T-helper 17 cell (primary cell): Measurements from ENCODE around the gene PFKFB3. TPM values are rescaled to one million over a fixed set of nuclear protein-coding genes. Genes with fewer than 3 reads are reported as not detected.

Experiments
- ATAC-seq: fragments of 150-1000 bp; cut with Tn5 transposase; 2 replicates; pipeline ENCODE4 v1.10.0; 2021; ENCODE audit warnings: mild to moderate bottlenecking, moderate library complexity
- DNase-seq, 3 donors: peaks; one replicate each; pipeline versions ENCODE4 v3.0.0 to v3.0.0-alpha.2; 2020 to 2021
- H3K9me3 ChIP-seq: one replicate; pipeline ENCODE4 v1.7.0; 2013; ENCODE audit warnings: low read length, mild to moderate bottlenecking; ENCODE audit not compliant: control insufficient read depth, poor library complexity, severe bottlenecking
- H3K27ac Mint-ChIP-seq: one replicate; pipeline ENCODE4 v1.8.0; 2022; ENCODE audit warnings: mild to moderate bottlenecking, moderate library complexity, mixed read lengths
- H3K27me3 Mint-ChIP-seq: one replicate; pipeline ENCODE4 v1.8.0; 2022; ENCODE audit warnings: mixed read lengths
- H3K36me3 Mint-ChIP-seq: one replicate; pipeline ENCODE4 v1.8.0; 2022; ENCODE audit warnings: low read depth, mixed read lengths
- H3K4me1 Mint-ChIP-seq: one replicate; pipeline ENCODE4 v1.8.0; 2022; ENCODE audit warnings: mild to moderate bottlenecking, mixed read lengths
- H3K4me3 Mint-ChIP-seq: one replicate; pipeline ENCODE4 v1.8.0; 2022; ENCODE audit warnings: mild to moderate bottlenecking, moderate library complexity, mixed read lengths
- total RNA-seq, 4 donors: library from RNA in 2 of 4; stranded (reverse) in 2 of 4; gene quantifications; one replicate each; pipeline ENCODE4 v1.2.3 and lab custom pipeline; 2022 to 2026

PFKFB3 gene
- total RNA-seq, 2 donors from 2014 or later = 93.3 to 146 TPM

GRCh38 chr10:6212806-6213205 lies 10.1 kb downstream of the PFKFB3 start:
- H3K27me3 Mint-ChIP-seq = no peaks in the 10 kb centered on the region
- H3K4me3 Mint-ChIP-seq = no peak overlapping the region
- H3K36me3 Mint-ChIP-seq = peaks cover 8% of the 10 kb centered on the region
- no peak overlapping the region for H3K27ac Mint-ChIP-seq
- no peaks in the 10 kb centered on the region for H3K9me3 ChIP-seq
- ATAC-seq = no peak
- DNase-seq = no peak
- H3K4me1 Mint-ChIP-seq = peaks cover 32% of the 10 kb centered on the region

- peaks cover 32% of the 10 kb centered on the region for H3K4me1 Mint-ChIP-seq
- H3K36me3 Mint-ChIP-seq = peaks cover 8% of the 10 kb centered on the region
- H3K27ac Mint-ChIP-seq = peak overlapping the region; percentile 37
- no peak for DNase-seq
- H3K4me3 Mint-ChIP-seq = no peak overlapping the region
- H3K9me3 ChIP-seq = no peaks in the 10 kb centered on the region
- no peak for ATAC-seq
- H3K27me3 Mint-ChIP-seq = no peaks in the 10 kb centered on the region
Observed at GRCh38 chr10:6213257-6213905, 10.6 kb downstream of the PFKFB3 start.

GRCh38 chr10:6213908-6214307 lies 11.2 kb downstream of the PFKFB3 start:
- Mint-ChIP-seq H3K27me3 (no peaks in the 10 kb centered on the region), H3K4me1 (peaks cover 32% of the 10 kb centered on the region), H3K27ac (peak overlapping the region; percentile 37), H3K4me3 (no peak overlapping the region), H3K36me3 (peaks cover 8% of the 10 kb centered on the region)
- ATAC-seq (no peak), DNase-seq (no peak)
- no peaks in the 10 kb centered on the region for H3K9me3 ChIP-seq

- H3K9me3 ChIP-seq = no peaks in the 10 kb centered on the region
- peak overlapping the region; percentile 37 for H3K27ac Mint-ChIP-seq
- ATAC-seq (no peak), DNase-seq (no peak)
- H3K4me3 Mint-ChIP-seq = no peak overlapping the region
- H3K36me3 Mint-ChIP-seq = peaks cover 8% of the 10 kb centered on the region
- H3K27me3 Mint-ChIP-seq = no peaks in the 10 kb centered on the region
- H3K4me1 Mint-ChIP-seq = peaks cover 32% of the 10 kb centered on the region
Observed at GRCh38 chr10:6214612-6215011, 11.9 kb downstream of the PFKFB3 start.

GRCh38 chr10:6215241-6215640 lies 12.5 kb downstream of the PFKFB3 start:
- Mint-ChIP-seq H3K27ac (peak overlapping the region; percentile 37), H3K36me3 (peaks cover 8% of the 10 kb centered on the region), H3K27me3 (no peaks in the 10 kb centered on the region), H3K4me1 (peaks cover 32% of the 10 kb centered on the region), H3K4me3 (peak overlapping the region; percentile 12)
- ATAC-seq (no peak), DNase-seq (no peak)
- H3K9me3 ChIP-seq = no peaks in the 10 kb centered on the region

GRCh38 chr10:6215683-6216484 lies 13.2 kb downstream of the PFKFB3 start:
- no peaks in the 10 kb centered on the region for H3K27me3 Mint-ChIP-seq
- ATAC-seq = no peak
- H3K4me3 Mint-ChIP-seq = peak overlapping the region; percentile 12
- H3K4me1 Mint-ChIP-seq = peaks cover 30% of the 10 kb centered on the region
- peaks cover 11% of the 10 kb centered on the region for H3K36me3 Mint-ChIP-seq
- peak overlapping the region; percentile 41 for H3K27ac Mint-ChIP-seq
- H3K9me3 ChIP-seq = no peaks in the 10 kb centered on the region
- DNase-seq = no peak

- Mint-ChIP-seq H3K36me3 (peaks cover 13% of the 10 kb centered on the region), H3K4me1 (peaks cover 24% of the 10 kb centered on the region), H3K4me3 (no peak overlapping the region), H3K27ac (peak overlapping the region; percentile 41), H3K27me3 (no peaks in the 10 kb centered on the region)
- no peaks in the 10 kb centered on the region for H3K9me3 ChIP-seq
- ATAC-seq = no peak
- no peak for DNase-seq
Observed at GRCh38 chr10:6216916-6217315, 14.2 kb downstream of the PFKFB3 start.

- no peak overlapping the region for H3K27ac Mint-ChIP-seq
- ATAC-seq (peak; percentile 22), DNase-seq (no peak)
- H3K9me3 ChIP-seq = no peaks in the 10 kb centered on the region
- H3K4me1 Mint-ChIP-seq = peaks cover 20% of the 10 kb centered on the region
- H3K27me3 Mint-ChIP-seq = no peaks in the 10 kb centered on the region
- H3K36me3 Mint-ChIP-seq = peaks cover 13% of the 10 kb centered on the region
- no peak overlapping the region for H3K4me3 Mint-ChIP-seq
Observed at GRCh38 chr10:6217611-6218010, 14.9 kb downstream of the PFKFB3 start.

- no peak overlapping the region for H3K4me3 Mint-ChIP-seq
- peaks cover 12% of the 10 kb centered on the region for H3K36me3 Mint-ChIP-seq
- DNase-seq = no peak
- no peak for ATAC-seq
- H3K4me1 Mint-ChIP-seq = peaks cover 13% of the 10 kb centered on the region
- H3K9me3 ChIP-seq = no peaks in the 10 kb centered on the region
- H3K27me3 Mint-ChIP-seq = no peaks in the 10 kb centered on the region
- peak overlapping the region; percentile 56 for H3K27ac Mint-ChIP-seq
Observed at GRCh38 chr10:6218692-6219493, 16.2 kb downstream of the PFKFB3 start.

GRCh38 chr10:6219494-6219836 lies 16.7 kb downstream of the PFKFB3 start:
- no peak overlapping the region for H3K4me3 Mint-ChIP-seq
- peaks cover 11% of the 10 kb centered on the region for H3K4me1 Mint-ChIP-seq
- DNase-seq = no peak
- peaks cover 11% of the 10 kb centered on the region for H3K36me3 Mint-ChIP-seq
- no peaks in the 10 kb centered on the region for H3K27me3 Mint-ChIP-seq
- H3K9me3 ChIP-seq = no peaks in the 10 kb centered on the region
- ATAC-seq = no peak
- H3K27ac Mint-ChIP-seq = peak overlapping the region; percentile 56

- Mint-ChIP-seq H3K27me3 (no peaks in the 10 kb centered on the region), H3K4me3 (no peak overlapping the region), H3K27ac (peak overlapping the region; percentile 56), H3K36me3 (peaks cover 11% of the 10 kb centered on the region), H3K4me1 (peaks cover 11% of the 10 kb centered on the region)
- no peak for DNase-seq
- no peaks in the 10 kb centered on the region for H3K9me3 ChIP-seq
- ATAC-seq = no peak
Observed at GRCh38 chr10:6220418-6221191, 17.9 kb downstream of the PFKFB3 start.

GRCh38 chr10:6221192-6221940 lies 18.6 kb downstream of the PFKFB3 start:
- DNase-seq (no peak), ATAC-seq (no peak)
- Mint-ChIP-seq H3K36me3 (peaks cover 12% of the 10 kb centered on the region), H3K4me1 (peaks cover 11% of the 10 kb centered on the region), H3K27ac (peak overlapping the region; percentile 56), H3K4me3 (no peak overlapping the region), H3K27me3 (no peaks in the 10 kb centered on the region)
- no peaks in the 10 kb centered on the region for H3K9me3 ChIP-seq
